ENCODE results near the gene DCLK2. TPM values are rescaled to one million over a fixed set of nuclear protein-coding genes. Genes with fewer than 3 reads are reported as not detected.

DCLK2 gene
- total RNA-seq, 1 donor from 2014 or later, result not detected

DNA sequence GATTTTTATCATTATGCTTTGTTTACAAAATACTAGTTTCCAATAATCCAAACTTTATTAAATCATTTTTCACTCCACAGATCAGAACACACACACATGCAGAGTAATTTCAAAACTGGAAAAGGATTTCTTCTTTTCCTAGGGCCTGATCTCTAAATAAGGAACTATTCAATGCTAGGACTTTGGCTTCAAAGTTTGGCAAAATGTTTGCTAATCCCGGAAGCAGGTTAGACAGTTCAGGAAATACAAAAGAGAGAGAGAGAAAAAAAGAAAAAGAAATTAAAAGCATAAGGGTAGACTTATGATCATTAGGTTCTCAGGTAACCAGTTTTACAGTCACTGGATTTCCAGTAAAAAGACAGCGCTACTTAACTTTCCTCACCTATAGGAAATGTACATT, 211.0 kb downstream of the DCLK2 start:
- no peak for DNase-seq

DNA sequence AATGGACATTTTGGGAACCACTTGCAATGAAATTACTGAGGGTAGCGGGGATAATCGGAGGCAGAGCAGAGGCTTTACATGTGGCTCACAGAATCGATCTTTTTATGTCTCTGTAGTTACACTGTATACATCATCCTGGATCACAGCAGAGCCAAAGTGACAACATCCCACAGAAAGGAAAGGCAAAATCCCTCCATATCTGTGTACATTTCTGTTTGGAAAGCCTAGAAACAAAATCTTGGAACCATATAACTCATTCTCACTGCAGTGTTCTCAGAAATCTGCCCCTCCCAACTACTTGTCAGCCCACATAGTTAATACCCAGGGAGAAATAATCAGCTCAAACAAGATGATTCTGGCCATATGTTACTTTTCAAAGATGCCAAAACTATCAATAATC, 211.6 kb downstream of the DCLK2 start:
- H3K4me3 Mint-ChIP-seq, result no peak overlapping the region
- intact Hi-C loops (cut with micrococcal nuclease), result no loop called here

More for the DNA sequence above, 211.0 kb downstream of the DCLK2 start:
- no peaks in the 10 kb centered on the region for H3K4me1 Mint-ChIP-seq
- H3K4me3 Mint-ChIP-seq, result no peak overlapping the region
- H3K27me3 Mint-ChIP-seq, result no peaks in the 10 kb centered on the region
- peaks cover 1% of the 10 kb centered on the region for H3K36me3 Mint-ChIP-seq (ENCODE audit: low read depth)
- intact Hi-C loops (cut with micrococcal nuclease), result no loop called here
- no peaks in the 10 kb centered on the region for H3K9me3 Mint-ChIP-seq
- H3K27ac Mint-ChIP-seq, result no peak overlapping the region

DNA sequence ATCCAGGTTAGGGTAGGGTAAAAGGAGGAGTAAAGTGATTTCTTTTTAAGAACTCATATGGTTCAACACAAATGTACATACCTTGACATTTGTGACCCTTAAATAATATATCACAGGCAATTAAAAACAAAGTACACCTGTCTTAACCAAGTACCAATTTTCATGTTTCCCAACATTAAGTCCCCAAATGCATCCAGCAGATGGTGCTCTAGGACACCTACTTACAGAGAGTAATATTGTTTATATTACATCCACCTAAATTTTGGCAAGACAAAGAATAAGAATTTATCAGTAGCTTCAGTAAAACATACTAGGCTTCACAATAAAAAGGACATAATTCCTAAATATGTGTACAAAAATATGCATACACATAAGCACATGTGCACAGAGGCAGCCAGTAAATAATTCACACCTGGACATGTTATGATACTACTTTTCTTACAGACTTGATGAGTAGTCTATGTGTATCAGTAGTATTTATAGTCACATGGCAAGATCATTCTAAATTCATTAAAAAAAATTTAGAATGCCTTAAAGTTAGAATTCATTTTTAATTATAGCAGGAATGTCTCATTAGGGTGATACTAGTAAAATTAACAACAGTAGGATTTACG, 219.7 kb downstream of the DCLK2 start:
- Mint-ChIP-seq H3K9me3 (peaks cover 4% of the 10 kb centered on the region), H3K27me3 (no peaks in the 10 kb centered on the region), H3K27ac (no peak overlapping the region), H3K36me3 (ENCODE audit: low read depth) (peaks cover 2% of the 10 kb centered on the region), H3K4me1 (peaks cover 7% of the 10 kb centered on the region), H3K4me3 (no peak overlapping the region)
- DNase-seq, result peak; percentile 78
- intact Hi-C loops (cut with micrococcal nuclease), result loop anchor here (1.0 kb wide), 1 partner anchor 569 kb away; no protein-coding TSS in a partner anchor

More for the DNA sequence above, 211.6 kb downstream of the DCLK2 start:
- Mint-ChIP-seq H3K4me1 (no peaks in the 10 kb centered on the region), H3K36me3 (ENCODE audit: low read depth) (peaks cover 1% of the 10 kb centered on the region), H3K27ac (no peak overlapping the region), H3K27me3 (no peaks in the 10 kb centered on the region), H3K9me3 (no peaks in the 10 kb centered on the region)
- DNase-seq, result no peak

DNA sequence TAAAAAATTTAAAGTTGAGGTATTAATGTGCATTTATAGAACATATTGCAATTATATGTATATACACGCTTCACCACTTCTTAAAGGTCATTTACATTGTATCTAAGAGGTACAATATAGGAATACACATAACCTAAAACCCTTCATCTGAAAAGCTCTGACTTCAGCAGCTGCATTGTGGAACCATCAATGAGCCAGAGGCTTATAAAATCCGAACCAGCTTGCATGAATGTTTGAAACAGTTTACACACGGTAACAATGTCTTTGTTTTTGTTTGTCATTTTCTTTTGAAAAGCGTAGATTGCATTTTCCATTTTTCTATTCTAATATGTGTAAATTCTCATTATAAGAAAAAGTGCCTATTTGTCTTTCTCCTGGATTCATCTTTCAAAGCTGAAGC, 221.6 kb downstream of the DCLK2 start:
- H3K9me3 Mint-ChIP-seq, result peaks cover 4% of the 10 kb centered on the region
- no peak overlapping the region for H3K4me3 Mint-ChIP-seq
- peaks cover 7% of the 10 kb centered on the region for H3K4me1 Mint-ChIP-seq
- H3K36me3 Mint-ChIP-seq (ENCODE audit: low read depth), result peaks cover 2% of the 10 kb centered on the region
- no peak for DNase-seq
- intact Hi-C loops (cut with micrococcal nuclease), result loop anchor here (5.0 to 10.0 kb wide), 3 partner anchors 65 to 797 kb away; partner anchors contain the start of gene RPS3A
- no peak overlapping the region for H3K27ac Mint-ChIP-seq
- H3K27me3 Mint-ChIP-seq, result no peaks in the 10 kb centered on the region

DNA sequence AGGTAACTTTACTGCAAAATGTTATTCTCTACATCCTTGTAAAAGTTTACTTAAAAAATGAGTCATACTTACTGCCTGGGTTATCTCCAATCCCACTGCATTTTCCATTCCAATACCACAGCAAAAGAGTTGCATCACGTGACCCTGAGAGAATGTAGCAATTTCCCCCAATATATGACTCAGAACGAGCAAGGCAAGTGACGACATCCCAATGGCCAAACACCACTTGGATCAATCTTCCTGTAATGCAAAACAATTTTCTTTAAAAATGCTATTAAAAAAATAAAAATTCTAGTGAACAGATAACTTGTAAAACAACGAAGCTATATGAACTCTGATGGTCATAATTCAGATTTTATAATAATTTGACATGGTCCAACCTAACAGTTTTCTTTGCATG, 224.3 kb downstream of the DCLK2 start:
- peak; percentile 66 for DNase-seq
- H3K4me1 Mint-ChIP-seq, result peaks cover 10% of the 10 kb centered on the region
- H3K9me3 Mint-ChIP-seq, result peaks cover 4% of the 10 kb centered on the region
- no peaks in the 10 kb centered on the region for H3K27me3 Mint-ChIP-seq
- H3K4me3 Mint-ChIP-seq, result no peak overlapping the region
- H3K36me3 Mint-ChIP-seq (ENCODE audit: low read depth), result peaks cover 5% of the 10 kb centered on the region
- peak overlapping the region; percentile 75 for H3K27ac Mint-ChIP-seq
- intact Hi-C loops (cut with micrococcal nuclease), result loop anchor here (1.0 to 10.0 kb wide), 6 partner anchors 62 to 795 kb away; partner anchors contain the start of gene RPS3A

DNA sequence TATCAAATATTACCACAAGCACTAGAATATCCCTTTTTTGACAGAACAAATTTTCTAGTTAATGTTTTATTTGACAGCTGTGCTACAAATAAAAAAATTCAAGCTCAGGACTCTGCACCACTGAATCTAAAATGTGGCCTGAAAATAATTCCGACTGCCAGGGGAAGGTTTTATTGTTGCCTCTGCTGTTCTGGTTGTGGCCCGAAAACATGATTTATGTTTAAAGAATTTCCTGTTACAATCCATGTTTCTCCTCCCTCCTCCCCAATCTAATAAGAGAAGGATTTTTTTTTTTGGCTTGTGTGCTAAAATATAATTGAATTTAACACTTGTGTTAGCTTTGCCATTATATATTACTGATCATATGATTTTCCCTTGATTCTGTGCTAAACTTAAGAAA, 227.8 kb downstream of the DCLK2 start:
- Mint-ChIP-seq H3K27me3 (no peaks in the 10 kb centered on the region), H3K4me1 (peaks cover 8% of the 10 kb centered on the region), H3K9me3 (peaks cover 4% of the 10 kb centered on the region), H3K36me3 (ENCODE audit: low read depth) (peaks cover 5% of the 10 kb centered on the region), H3K4me3 (no peak overlapping the region), H3K27ac (no peak overlapping the region)
- no peak for DNase-seq
- intact Hi-C loops (cut with micrococcal nuclease), result loop anchor here (10.0 kb wide), 1 partner anchor 59 kb away; no protein-coding TSS in a partner anchor

DNA sequence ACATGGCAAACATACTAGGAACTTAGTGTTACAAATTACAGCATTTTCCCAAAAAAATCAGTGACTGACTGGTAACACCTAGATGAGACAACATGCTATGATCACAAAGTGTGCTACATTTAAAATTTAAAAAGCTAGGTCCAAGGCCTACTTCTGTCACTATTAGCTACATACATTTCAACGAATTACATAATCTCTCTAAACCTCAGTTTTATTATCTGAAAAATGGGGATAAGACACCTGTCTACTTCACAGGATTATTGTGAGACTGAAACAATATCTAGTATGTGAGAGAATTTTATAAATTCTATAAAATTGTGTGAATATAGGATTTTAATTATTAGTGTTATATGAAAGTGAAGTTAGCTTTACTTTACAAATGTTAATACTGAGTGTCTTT, 228.5 kb downstream of the DCLK2 start:
- no peak for DNase-seq
- no peak overlapping the region for H3K4me3 Mint-ChIP-seq
- H3K27me3 Mint-ChIP-seq, result no peaks in the 10 kb centered on the region
- H3K9me3 Mint-ChIP-seq, result peaks cover 4% of the 10 kb centered on the region
- intact Hi-C loops (cut with micrococcal nuclease), result loop anchor here (10.0 kb wide), 1 partner anchor 58 kb away; no protein-coding TSS in a partner anchor
- peaks cover 5% of the 10 kb centered on the region for H3K4me1 Mint-ChIP-seq
- no peak overlapping the region for H3K27ac Mint-ChIP-seq
- H3K36me3 Mint-ChIP-seq (ENCODE audit: low read depth), result peaks cover 5% of the 10 kb centered on the region

All from activated CD4-positive, alpha-beta T cell treated with anti-CD3 and anti-CD28 coated beads, Interleukin-2, amount 10 ng/mL, durations not matched to agents 24 days and 14 days (primary cell).